HEK293T (cell line): ENCODE results near the gene UBN1.
A peak's percentile ranks its signal among the peaks of the same experiment; 100 is the strongest.

ENCODE experiments used
- ARNT ChIP-seq: fragments of 450-650 bp; IDR thresholded peaks from 2 replicates; pipeline ENCODE4 v1.6.1; 2017; ENCODE audit warnings: mild to moderate bottlenecking
- BHLHE40 ChIP-seq: fragments of 450-650 bp; IDR thresholded peaks from 2 replicates; pipeline ENCODE4 v1.6.1; 2016; ENCODE audit warnings: mild to moderate bottlenecking, moderate library complexity, borderline replicate concordance
- CTBP1 ChIP-seq: fragments of 450-650 bp; IDR thresholded peaks from 2 replicates; pipeline ENCODE4 v1.6.1; 2016; ENCODE audit warnings: borderline replicate concordance
- ELF4 ChIP-seq: fragments of 450-650 bp; IDR thresholded peaks from 2 replicates; pipeline ENCODE4 v1.6.1; 2017; ENCODE audit warnings: antibody characterized with exemption
- FOXM1 ChIP-seq: fragments of 450-650 bp; IDR thresholded peaks from 2 replicates; pipeline ENCODE4 v1.6.1; 2017; ENCODE audit warnings: mild to moderate bottlenecking, borderline replicate concordance
- HDGF ChIP-seq: fragments of 450-650 bp; IDR thresholded peaks from 2 replicates; pipeline ENCODE4 v1.6.1; 2017; ENCODE audit warnings: antibody characterized with exemption, borderline replicate concordance
- L3MBTL2 ChIP-seq: fragments of 450-650 bp; conservative IDR thresholded peaks from 2 replicates; pipeline ENCODE4 v1.6.1; 2016; ENCODE audit warnings: mild to moderate bottlenecking
- LEF1 ChIP-seq: fragments of 450-650 bp; IDR thresholded peaks from 2 replicates; pipeline ENCODE4 v1.6.1; 2017; ENCODE audit warnings: mild to moderate bottlenecking, borderline replicate concordance
- NFRKB ChIP-seq: fragments of 450-650 bp; IDR thresholded peaks from 2 replicates; pipeline ENCODE4 v1.6.1; 2016; ENCODE audit warnings: mild to moderate bottlenecking, moderate library complexity
- TARDBP ChIP-seq: fragments of 450-650 bp; IDR thresholded peaks from 2 replicates; pipeline ENCODE4 v1.6.1; 2016
- ZNF384 ChIP-seq: fragments of 450-650 bp; IDR thresholded peaks from 2 replicates; pipeline ENCODE4 v1.6.1; 2016
- TF ChIP-seq, protein P1 (sequence below): fragments of 450-650 bp; IDR thresholded peaks from 2 replicates; pipeline ENCODE4 v1.6.1; 2016

DNA sequence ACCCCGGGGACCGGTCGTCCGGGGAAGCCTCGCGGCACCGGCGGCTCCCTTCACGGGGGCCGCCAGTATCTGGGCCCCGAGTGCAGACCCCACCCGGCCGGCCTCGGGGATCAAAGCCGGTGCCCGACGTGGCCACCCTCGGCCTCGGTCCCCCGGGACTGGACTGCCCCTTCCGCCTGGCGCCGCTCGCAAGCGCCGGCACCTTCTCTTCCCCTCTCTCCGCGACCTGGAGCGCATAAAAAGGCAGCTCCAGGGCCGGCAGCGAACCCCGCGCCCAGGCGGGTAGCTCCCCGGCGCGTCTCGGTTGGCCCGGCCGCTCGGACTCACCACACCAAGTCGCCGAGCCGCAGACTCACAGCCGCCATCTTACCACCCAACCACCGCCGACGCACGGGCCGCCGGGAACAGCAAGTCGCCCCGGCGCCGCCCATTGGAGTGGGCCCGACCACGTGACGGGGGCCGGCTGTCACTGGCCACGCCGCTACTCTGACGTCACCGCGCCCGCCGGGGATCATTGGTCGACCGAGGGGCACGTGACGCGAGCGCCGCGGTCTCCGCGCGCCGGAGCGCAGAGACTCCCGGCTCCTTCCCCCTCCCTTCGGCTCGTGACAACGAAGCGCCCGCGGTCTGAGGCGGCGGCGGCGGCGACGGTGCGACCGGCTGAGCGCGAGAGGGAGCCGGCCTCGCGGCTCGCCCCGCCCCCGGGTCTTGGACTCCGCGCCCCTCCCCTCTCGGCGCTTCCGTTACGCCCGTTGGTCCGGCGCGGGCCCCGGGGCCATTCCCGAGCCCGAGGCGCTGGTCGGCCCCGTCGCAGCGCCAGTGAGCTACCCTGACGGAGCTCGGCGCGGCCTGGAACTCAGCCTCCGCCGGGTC is at the start of gene UBN1, which contains the start of gene GLYR1:
- TF ChIP-seq NFRKB (no peak), ZNF384 (no peak), ARNT (no peak), ELF4 (no peak), FOXM1 (no peak), LEF1 (no peak), CTBP1 (no peak), TARDBP (no peak), BHLHE40 (no peak), L3MBTL2 (no peak), HDGF (no peak; the same call in 1 of the 2 replicates)
- TF ChIP-seq, protein P1, sequence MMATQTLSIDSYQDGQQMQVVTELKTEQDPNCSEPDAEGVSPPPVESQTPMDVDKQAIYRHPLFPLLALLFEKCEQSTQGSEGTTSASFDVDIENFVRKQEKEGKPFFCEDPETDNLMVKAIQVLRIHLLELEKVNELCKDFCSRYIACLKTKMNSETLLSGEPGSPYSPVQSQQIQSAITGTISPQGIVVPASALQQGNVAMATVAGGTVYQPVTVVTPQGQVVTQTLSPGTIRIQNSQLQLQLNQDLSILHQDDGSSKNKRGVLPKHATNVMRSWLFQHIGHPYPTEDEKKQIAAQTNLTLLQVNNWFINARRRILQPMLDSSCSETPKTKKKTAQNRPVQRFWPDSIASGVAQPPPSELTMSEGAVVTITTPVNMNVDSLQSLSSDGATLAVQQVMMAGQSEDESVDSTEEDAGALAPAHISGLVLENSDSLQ: peak; percentile 38
